Measurements from ENCODE around the gene SCAF1. TPM values are rescaled to one million over a fixed set of nuclear protein-coding genes. Genes with fewer than 3 reads are reported as not detected.

The SCAF1 gene
- total and polyA plus RNA-seq, 10 of the 15 experiments (the other 5 are each of a cell fraction or from before 2014, with no cell fraction given): 0.18 to 77.0 (median 5.3) TPM

DNA sequence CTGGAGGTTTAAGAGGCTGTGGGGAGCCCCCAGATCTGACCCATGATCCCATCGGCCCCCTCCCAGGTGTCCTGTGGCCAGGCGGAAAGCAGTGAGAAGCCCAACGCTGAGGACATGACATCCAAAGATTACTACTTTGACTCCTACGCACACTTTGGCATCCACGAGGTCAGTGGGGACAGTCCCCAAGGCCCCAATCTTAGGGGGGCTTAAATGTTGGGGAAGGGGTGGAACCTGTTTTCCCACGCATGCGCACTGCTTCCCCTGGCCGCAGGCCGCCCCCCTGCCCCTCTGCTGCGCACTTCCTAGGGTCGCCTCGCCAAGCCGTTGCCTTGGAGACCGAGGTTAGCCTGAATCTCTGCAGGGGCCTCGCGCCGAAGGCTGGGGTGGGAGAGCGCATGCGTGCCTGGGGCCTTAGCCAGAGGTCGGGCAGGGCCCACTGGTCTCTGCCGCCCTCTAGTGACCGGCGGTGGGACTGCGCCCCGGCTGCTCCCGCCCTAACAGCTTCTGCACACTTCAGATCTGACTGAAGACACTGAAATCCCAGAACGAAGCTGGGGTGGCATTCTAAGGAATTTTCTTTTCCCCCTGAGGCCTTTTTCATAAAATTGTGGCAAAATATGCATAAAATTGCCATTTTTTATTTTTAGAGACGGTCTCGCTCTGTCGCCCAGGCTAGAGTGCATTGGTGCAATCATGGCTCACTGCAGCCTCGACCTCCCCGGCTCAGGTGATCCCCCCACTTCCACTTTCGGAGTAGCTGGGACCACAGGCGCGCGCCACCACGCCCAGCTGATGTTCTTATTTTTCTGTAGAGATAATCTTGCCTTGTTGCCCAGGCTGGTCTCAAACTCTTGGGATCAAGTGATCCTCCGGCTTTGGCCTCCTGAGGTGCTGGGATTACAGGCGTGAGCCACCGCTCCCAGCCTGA lies 38.7 kb downstream of the SCAF1 start (continued):
- TF ChIP-seq, protein P1, sequence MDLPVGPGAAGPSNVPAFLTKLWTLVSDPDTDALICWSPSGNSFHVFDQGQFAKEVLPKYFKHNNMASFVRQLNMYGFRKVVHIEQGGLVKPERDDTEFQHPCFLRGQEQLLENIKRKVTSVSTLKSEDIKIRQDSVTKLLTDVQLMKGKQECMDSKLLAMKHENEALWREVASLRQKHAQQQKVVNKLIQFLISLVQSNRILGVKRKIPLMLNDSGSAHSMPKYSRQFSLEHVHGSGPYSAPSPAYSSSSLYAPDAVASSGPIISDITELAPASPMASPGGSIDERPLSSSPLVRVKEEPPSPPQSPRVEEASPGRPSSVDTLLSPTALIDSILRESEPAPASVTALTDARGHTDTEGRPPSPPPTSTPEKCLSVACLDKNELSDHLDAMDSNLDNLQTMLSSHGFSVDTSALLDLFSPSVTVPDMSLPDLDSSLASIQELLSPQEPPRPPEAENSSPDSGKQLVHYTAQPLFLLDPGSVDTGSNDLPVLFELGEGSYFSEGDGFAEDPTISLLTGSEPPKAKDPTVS (IDR thresholded peaks at IDR 0.05; ENCODE audit: low read depth, low read length): no peak
- TF ChIP-seq PAX5 (IDR thresholded peaks at IDR 0.05; ENCODE audit: borderline replicate concordance, low read depth, low read length) (peak; percentile 64; the same call in 1 of the 2 replicates), CHD2 (IDR thresholded peaks at IDR 0.05; ENCODE audit: borderline replicate concordance, low read depth, low read length) (no peak), NRF1 (conservative IDR thresholded peaks at IDR 0.05; ENCODE audit: low read depth, low read length) (peak; percentile 56), SIN3A (IDR thresholded peaks at IDR 0.05; ENCODE audit: low read depth, low read length) (no peak), RCOR1 (conservative IDR thresholded peaks at IDR 0.05; ENCODE audit: low read depth, low read length) (no peak), KAT2A (conservative IDR thresholded peaks at IDR 0.05; ENCODE audit: control insufficient read depth, low read depth, low read length) (no peak), POLR2AphosphoS5 (IDR thresholded peaks at IDR 0.05; ENCODE audit: low read length) (peak; percentile 48; the same call in 1 of the 2 replicates), FOXM1 (IDR thresholded peaks at IDR 0.05; ENCODE audit: low read depth, low read length) (no peak), ZNF217 (IDR thresholded peaks at IDR 0.05) (no peak), MYC (IDR thresholded peaks at IDR 0.05; ENCODE audit: insufficient read depth, insufficient read length, insufficient replicate concordance, low read length, severe bottlenecking) (no peak), ATF7 (IDR thresholded peaks at IDR 0.05; ENCODE audit: low read depth) (no peak), CBFB (IDR thresholded peaks at IDR 0.05; ENCODE audit: low read depth) (no peak), BRCA1 (IDR thresholded peaks at IDR 0.05; ENCODE audit: low read depth, low read length) (no peak), YY1 (IDR thresholded peaks at IDR 0.05; ENCODE audit: low read depth, low read length) (peak; percentile 63; the same call in 1 of the 2 replicates), ZNF384 (IDR thresholded peaks at IDR 0.05; ENCODE audit: borderline replicate concordance, low read depth, low read length) (no peak), JUNB (IDR thresholded peaks at IDR 0.05) (no peak), NR2C1 (IDR thresholded peaks at IDR 0.05) (no peak), MXI1 (IDR thresholded peaks at IDR 0.05; ENCODE audit: low read depth, low read length) (peak; percentile 18; the same call in 1 of the 2 replicates), DPF2 (IDR thresholded peaks at IDR 0.05) (peak; percentile 31; the same call in 1 of the 2 replicates), NR2F1 (conservative IDR thresholded peaks at IDR 0.05) (peak; percentile 75), YBX1 (IDR thresholded peaks at IDR 0.05) (no peak)
- TF ChIP-seq, protein P2, sequence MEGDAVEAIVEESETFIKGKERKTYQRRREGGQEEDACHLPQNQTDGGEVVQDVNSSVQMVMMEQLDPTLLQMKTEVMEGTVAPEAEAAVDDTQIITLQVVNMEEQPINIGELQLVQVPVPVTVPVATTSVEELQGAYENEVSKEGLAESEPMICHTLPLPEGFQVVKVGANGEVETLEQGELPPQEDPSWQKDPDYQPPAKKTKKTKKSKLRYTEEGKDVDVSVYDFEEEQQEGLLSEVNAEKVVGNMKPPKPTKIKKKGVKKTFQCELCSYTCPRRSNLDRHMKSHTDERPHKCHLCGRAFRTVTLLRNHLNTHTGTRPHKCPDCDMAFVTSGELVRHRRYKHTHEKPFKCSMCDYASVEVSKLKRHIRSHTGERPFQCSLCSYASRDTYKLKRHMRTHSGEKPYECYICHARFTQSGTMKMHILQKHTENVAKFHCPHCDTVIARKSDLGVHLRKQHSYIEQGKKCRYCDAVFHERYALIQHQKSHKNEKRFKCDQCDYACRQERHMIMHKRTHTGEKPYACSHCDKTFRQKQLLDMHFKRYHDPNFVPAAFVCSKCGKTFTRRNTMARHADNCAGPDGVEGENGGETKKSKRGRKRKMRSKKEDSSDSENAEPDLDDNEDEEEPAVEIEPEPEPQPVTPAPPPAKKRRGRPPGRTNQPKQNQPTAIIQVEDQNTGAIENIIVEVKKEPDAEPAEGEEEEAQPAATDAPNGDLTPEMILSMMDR (IDR thresholded peaks at IDR 0.05 in 2 of 3, conservative IDR thresholded peaks at IDR 0.05 in 1 of 3; ENCODE audit: control insufficient read depth in 2 of 3, extremely low read depth in 1 of 3, insufficient read depth in 1 of 3, low read depth in 3 of 3, low read length in 3 of 3): peak; percentile 99 to 100 (median 100); a peak in 5 of 6 replicates
- TF ChIP-seq, protein P3, sequence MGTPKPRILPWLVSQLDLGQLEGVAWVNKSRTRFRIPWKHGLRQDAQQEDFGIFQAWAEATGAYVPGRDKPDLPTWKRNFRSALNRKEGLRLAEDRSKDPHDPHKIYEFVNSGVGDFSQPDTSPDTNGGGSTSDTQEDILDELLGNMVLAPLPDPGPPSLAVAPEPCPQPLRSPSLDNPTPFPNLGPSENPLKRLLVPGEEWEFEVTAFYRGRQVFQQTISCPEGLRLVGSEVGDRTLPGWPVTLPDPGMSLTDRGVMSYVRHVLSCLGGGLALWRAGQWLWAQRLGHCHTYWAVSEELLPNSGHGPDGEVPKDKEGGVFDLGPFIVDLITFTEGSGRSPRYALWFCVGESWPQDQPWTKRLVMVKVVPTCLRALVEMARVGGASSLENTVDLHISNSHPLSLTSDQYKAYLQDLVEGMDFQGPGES (IDR thresholded peaks at IDR 0.05): no peak
- TF ChIP-seq, protein P4, sequence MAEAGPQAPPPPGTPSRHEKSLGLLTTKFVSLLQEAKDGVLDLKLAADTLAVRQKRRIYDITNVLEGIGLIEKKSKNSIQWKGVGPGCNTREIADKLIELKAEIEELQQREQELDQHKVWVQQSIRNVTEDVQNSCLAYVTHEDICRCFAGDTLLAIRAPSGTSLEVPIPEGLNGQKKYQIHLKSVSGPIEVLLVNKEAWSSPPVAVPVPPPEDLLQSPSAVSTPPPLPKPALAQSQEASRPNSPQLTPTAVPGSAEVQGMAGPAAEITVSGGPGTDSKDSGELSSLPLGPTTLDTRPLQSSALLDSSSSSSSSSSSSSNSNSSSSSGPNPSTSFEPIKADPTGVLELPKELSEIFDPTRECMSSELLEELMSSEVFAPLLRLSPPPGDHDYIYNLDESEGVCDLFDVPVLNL (IDR thresholded peaks at IDR 0.05; ENCODE audit: low read depth, low read length): no peak
